Measurements from ENCODE around the gene INPP4A.

DNA sequence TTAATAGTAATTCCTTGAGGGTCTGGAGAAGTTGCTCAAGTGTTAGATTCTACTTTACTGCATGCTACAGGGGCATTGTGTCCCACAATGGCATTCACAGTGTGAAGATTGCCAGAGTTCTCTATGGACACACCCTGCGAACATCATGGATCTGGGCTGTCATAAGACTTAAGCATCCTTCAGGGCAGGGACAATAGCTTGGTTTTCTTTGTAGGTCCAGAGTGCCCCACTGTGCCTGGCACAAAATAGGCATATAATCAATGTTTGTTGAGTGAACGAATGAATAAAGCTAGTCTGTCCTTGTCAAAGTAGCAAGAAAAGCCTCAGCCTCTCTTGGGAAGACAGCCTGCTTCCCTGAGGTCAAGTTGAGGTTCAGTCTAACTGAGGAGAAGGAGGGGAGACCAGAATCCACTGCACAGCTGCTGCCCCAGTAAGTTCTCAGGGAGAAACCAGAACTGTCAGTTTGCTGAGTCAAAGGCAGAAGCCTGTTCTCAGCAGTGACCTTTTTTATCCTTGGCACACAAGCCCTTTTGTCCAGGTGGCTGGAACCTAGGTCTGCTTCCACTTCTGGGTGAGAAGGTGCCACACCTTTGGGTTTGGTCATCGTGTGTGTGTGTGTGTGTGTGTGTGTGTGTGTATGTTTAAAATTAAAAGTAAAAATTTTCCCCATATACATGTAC, 15.0 kb downstream of the INPP4A start:
- no peak for TF ChIP-seq RAD51 (IDR thresholded peaks at IDR 0.05; ENCODE audit: borderline replicate concordance)
- TF ChIP-seq, protein P1, sequence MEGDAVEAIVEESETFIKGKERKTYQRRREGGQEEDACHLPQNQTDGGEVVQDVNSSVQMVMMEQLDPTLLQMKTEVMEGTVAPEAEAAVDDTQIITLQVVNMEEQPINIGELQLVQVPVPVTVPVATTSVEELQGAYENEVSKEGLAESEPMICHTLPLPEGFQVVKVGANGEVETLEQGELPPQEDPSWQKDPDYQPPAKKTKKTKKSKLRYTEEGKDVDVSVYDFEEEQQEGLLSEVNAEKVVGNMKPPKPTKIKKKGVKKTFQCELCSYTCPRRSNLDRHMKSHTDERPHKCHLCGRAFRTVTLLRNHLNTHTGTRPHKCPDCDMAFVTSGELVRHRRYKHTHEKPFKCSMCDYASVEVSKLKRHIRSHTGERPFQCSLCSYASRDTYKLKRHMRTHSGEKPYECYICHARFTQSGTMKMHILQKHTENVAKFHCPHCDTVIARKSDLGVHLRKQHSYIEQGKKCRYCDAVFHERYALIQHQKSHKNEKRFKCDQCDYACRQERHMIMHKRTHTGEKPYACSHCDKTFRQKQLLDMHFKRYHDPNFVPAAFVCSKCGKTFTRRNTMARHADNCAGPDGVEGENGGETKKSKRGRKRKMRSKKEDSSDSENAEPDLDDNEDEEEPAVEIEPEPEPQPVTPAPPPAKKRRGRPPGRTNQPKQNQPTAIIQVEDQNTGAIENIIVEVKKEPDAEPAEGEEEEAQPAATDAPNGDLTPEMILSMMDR (CRISPR knock-in tag; IDR thresholded peaks at IDR 0.05): no peak
- TF ChIP-seq, protein P2, sequence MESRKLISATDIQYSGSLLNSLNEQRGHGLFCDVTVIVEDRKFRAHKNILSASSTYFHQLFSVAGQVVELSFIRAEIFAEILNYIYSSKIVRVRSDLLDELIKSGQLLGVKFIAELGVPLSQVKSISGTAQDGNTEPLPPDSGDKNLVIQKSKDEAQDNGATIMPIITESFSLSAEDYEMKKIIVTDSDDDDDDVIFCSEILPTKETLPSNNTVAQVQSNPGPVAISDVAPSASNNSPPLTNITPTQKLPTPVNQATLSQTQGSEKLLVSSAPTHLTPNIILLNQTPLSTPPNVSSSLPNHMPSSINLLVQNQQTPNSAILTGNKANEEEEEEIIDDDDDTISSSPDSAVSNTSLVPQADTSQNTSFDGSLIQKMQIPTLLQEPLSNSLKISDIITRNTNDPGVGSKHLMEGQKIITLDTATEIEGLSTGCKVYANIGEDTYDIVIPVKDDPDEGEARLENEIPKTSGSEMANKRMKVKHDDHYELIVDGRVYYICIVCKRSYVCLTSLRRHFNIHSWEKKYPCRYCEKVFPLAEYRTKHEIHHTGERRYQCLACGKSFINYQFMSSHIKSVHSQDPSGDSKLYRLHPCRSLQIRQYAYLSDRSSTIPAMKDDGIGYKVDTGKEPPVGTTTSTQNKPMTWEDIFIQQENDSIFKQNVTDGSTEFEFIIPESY (CRISPR knock-in tag; IDR thresholded peaks at IDR 0.05): no peak
